Endothelial cell of umbilical vein (primary cell): ENCODE results near the gene NOTCH1. TPM values are rescaled to one million over a fixed set of nuclear protein-coding genes. Genes with fewer than 3 reads are reported as not detected.

Experiments
- BruUV-seq: library from RNA; stranded (reverse); fragments of 400-500 nt; replicated peaks from 2 replicates; lab custom pipeline; 2021; lab: Mats Ljungman, UMichigan
- CTCF ChIA-PET: fragments of 300-600, 350-600 bp; sonication (Branson Sonifier 250); formaldehyde crosslinking; loops from one replicate; lab custom pipeline; 2021; ENCODE audit warnings: antibody characterized with exemption, inconsistent platforms; lab: Charles Lee
- POLR2A ChIA-PET: fragments of 300-600, 350-600 bp; sonication (Branson Sonifier 250); formaldehyde crosslinking; loops from one replicate; lab custom pipeline; 2021; ENCODE audit warnings: antibody characterized with exemption, inconsistent platforms; lab: Charles Lee
- DNase-seq: peaks from one replicate; pipeline ENCODE4 v3.0.0-alpha.2; 2011; ENCODE audit warnings: low read depth, low spot score
- FAIRE-seq: peaks from 2 replicates; lab custom pipeline; 2011; peaks lifted over from hg19 to GRCh38; lab: Jason Lieb, UNC
- H2AFZ ChIP-seq: 2 replicates; pipeline ENCODE4 v1.6.0; 2012; ENCODE audit warnings: low read depth, low read length, control low read depth, inconsistent platforms
- H3K27ac ChIP-seq: 2 replicates; pipeline ENCODE4 v1.5.1; 2011; ENCODE audit warnings: low read depth, mild to moderate bottlenecking, control low read depth, low read length, moderate library complexity; ENCODE audit not compliant: insufficient read depth
- H3K27me3 ChIP-seq, 2 experiments: 2 replicates each; pipeline versions ENCODE4 v1.6.0 to v1.6.1; 2011; ENCODE audit warnings: low read length in 2 of 2, mixed read lengths in 1 of 2; ENCODE audit not compliant: control insufficient read depth in 2 of 2, insufficient read depth in 2 of 2
- H3K36me3 ChIP-seq, 2 experiments: 2 replicates in 1 of 2; 3 replicates in 1 of 2; pipeline ENCODE4 v1.5.1; 2011; ENCODE audit warnings: low read length in 2 of 2, mild to moderate bottlenecking in 1 of 2, moderate library complexity in 1 of 2; ENCODE audit not compliant: control insufficient read depth in 2 of 2, insufficient read depth in 2 of 2; ENCODE audit errors: extremely low read depth in 1 of 2
- H3K4me1 ChIP-seq: 3 replicates; pipeline ENCODE4 v1.5.1; 2011; ENCODE audit warnings: mild to moderate bottlenecking, low read length; ENCODE audit not compliant: control insufficient read depth, insufficient read depth; ENCODE audit errors: extremely low read depth
- H3K4me2 ChIP-seq: 2 replicates; pipeline ENCODE4 v1.6.1; 2011; ENCODE audit warnings: low read length, control low read depth, mixed read lengths; ENCODE audit not compliant: insufficient read depth
- H3K4me3 ChIP-seq, 3 experiments: fragments of 200-600 bp in 1 of 3; sonication (generic), shearing (Covaris generic) in 1 of 3; replicated peaks in 1 of 3; 2 replicates each; pipeline ENCODE4 v1.5.1; 2011 to 2016; ENCODE audit warnings: control low read depth in 3 of 3, low read length in 3 of 3, mild to moderate bottlenecking in 2 of 3, inconsistent platforms in 1 of 3, low read depth in 1 of 3, moderate library complexity in 1 of 3; ENCODE audit not compliant: insufficient read depth in 1 of 3
- H3K79me2 ChIP-seq: 2 replicates; pipeline ENCODE4 v1.6.0; 2012; ENCODE audit warnings: low read length, inconsistent platforms; ENCODE audit not compliant: control insufficient read depth, insufficient read depth
- H3K9ac ChIP-seq: replicated peaks from 2 replicates; pipeline ENCODE3; 2011; ENCODE audit warnings: low read length, control low read depth; ENCODE audit not compliant: insufficient read depth; ENCODE audit errors: extremely low read depth
- H3K9me1 ChIP-seq: replicated peaks from 3 replicates; pipeline ENCODE4 v1.6.0; 2011; ENCODE audit warnings: mild to moderate bottlenecking, low read length; ENCODE audit not compliant: control insufficient read depth, insufficient read depth; ENCODE audit errors: extremely low read depth
- H3K9me3 ChIP-seq: replicated peaks from 2 replicates; pipeline ENCODE4 v1.5.1; 2012; ENCODE audit warnings: low read length, inconsistent platforms; ENCODE audit not compliant: control insufficient read depth, insufficient read depth
- H4K20me1 ChIP-seq: replicated peaks from 2 replicates; pipeline ENCODE3; 2011; ENCODE audit warnings: mild to moderate bottlenecking, low read length; ENCODE audit not compliant: control insufficient read depth, insufficient read depth; ENCODE audit errors: extremely low read depth
- EZH2 ChIP-seq: IDR thresholded peaks from 2 replicates; pipeline ENCODE4 v1.6.1; 2012; ENCODE audit warnings: borderline replicate concordance, low read depth, mild to moderate bottlenecking, moderate library complexity, low read length, inconsistent platforms; ENCODE audit not compliant: severe bottlenecking
- FOS ChIP-seq: IDR thresholded peaks from 2 replicates; pipeline ENCODE4 v1.6.1; 2011; ENCODE audit warnings: mild to moderate bottlenecking, low read length, moderate library complexity, borderline replicate concordance; ENCODE audit not compliant: insufficient read depth
- GATA2 ChIP-seq: IDR thresholded peaks from 2 replicates; pipeline ENCODE4 v1.7.0; 2011; ENCODE audit warnings: low read depth, mild to moderate bottlenecking, moderate library complexity, mixed read lengths, low read length; ENCODE audit not compliant: insufficient read length, insufficient read depth
- JUN ChIP-seq: IDR thresholded peaks from 2 replicates; pipeline ENCODE4 v1.6.1; 2011; ENCODE audit warnings: borderline replicate concordance, low read depth; ENCODE audit not compliant: insufficient read length, insufficient read depth
- MYC ChIP-seq: IDR thresholded peaks from one replicate; pipeline ENCODE4 v1.6.1; 2011; ENCODE audit warnings: mild to moderate bottlenecking, low read depth, low read length
- POLR2A ChIP-seq: IDR thresholded peaks from 2 replicates; pipeline ENCODE4 v1.6.1; 2012; ENCODE audit warnings: low read depth, mild to moderate bottlenecking, control low read depth, low read length
- POLR2AphosphoS5 ChIP-seq: IDR thresholded peaks from 2 replicates; pipeline ENCODE4 v1.6.1; 2012; ENCODE audit warnings: low read depth, mild to moderate bottlenecking, control low read depth, low read length, moderate library complexity; ENCODE audit not compliant: insufficient read depth
- dilution Hi-C: fragments of 300-500 bp; cut with MboI; formaldehyde crosslinking; loops from one replicate; pipeline ENCODE4 v1.15.0; 2019; ENCODE audit warnings: low sequenced_read_pairs; ENCODE audit not compliant: extremely low pct_ligation_motif_present
- intact Hi-C: fragments of 100-400 bp; cut with micrococcal nuclease; formaldehyde crosslinking; loops from one replicate; pipeline ENCODE4 v1.10.0; 2022
- polyA plus RNA-seq, 4 experiments: library from polyadenylated mRNA; depleted of rRNA in 3 of 4; stranded (reverse) in 3 of 4; unstranded in 1 of 4; fragments of >200 nt; gene quantifications; 2 replicates each; pipeline versions ENCODE4 v1.2.1 to v1.2.3, GENCODE V29; 2011 to 2012; ENCODE audit warnings: missing spikeins in 1 of 4
- total RNA-seq: library from RNA; stranded (reverse); gene quantifications from 2 replicates; pipeline ENCODE4 v1.2.3, GENCODE V29; 2021
- TF ChIP-seq, protein P1 (sequence below), 2 donors: IDR thresholded peaks; 1 replicate in 1 of 2; 2 replicates in 1 of 2; pipeline ENCODE4 v1.5.1; 2011; ENCODE audit warnings: low read length in 2 of 2, mild to moderate bottlenecking in 2 of 2, moderate library complexity in 2 of 2, control low read depth in 1 of 2, inconsistent platforms in 1 of 2, low read depth in 1 of 2; ENCODE audit not compliant: insufficient read depth in 1 of 2; ENCODE audit errors: extremely low read depth in 1 of 2
- TF ChIP-seq, protein P2 (sequence below): IDR thresholded peaks from 2 replicates; pipeline ENCODE4 v1.6.1; 2011; ENCODE audit not compliant: insufficient read depth, insufficient read length

NOTCH1 gene
- total and polyA plus RNA-seq, 2 donors (not counting 3 experiments of a cell fraction or from before 2014, with no cell fraction given) = 31.7 to 153 TPM

GRCh38 chr9:136554870-136555269 is 9.0 kb upstream of the NOTCH1 start:
- no peak overlapping the region for H3K9ac ChIP-seq
- DNase-seq = no peak
- H3K4me1 ChIP-seq = peaks cover 9% of the 10 kb centered on the region
- no peaks in the 10 kb centered on the region for H3K27me3 ChIP-seq
- no peaks in the 10 kb centered on the region for H3K36me3 ChIP-seq
- H2AFZ ChIP-seq = no peak overlapping the region
- ChIA-PET CTCF (no interaction called here), POLR2A (no interaction called here)
- no peak overlapping the region for H3K4me2 ChIP-seq
- H3K9me3 ChIP-seq = no peaks in the 10 kb centered on the region
- no TSS peak for BruUV-seq
- H4K20me1 ChIP-seq = no peaks in the 10 kb centered on the region
- no peak for TF ChIP-seq GATA2
- TF ChIP-seq, protein P1, sequence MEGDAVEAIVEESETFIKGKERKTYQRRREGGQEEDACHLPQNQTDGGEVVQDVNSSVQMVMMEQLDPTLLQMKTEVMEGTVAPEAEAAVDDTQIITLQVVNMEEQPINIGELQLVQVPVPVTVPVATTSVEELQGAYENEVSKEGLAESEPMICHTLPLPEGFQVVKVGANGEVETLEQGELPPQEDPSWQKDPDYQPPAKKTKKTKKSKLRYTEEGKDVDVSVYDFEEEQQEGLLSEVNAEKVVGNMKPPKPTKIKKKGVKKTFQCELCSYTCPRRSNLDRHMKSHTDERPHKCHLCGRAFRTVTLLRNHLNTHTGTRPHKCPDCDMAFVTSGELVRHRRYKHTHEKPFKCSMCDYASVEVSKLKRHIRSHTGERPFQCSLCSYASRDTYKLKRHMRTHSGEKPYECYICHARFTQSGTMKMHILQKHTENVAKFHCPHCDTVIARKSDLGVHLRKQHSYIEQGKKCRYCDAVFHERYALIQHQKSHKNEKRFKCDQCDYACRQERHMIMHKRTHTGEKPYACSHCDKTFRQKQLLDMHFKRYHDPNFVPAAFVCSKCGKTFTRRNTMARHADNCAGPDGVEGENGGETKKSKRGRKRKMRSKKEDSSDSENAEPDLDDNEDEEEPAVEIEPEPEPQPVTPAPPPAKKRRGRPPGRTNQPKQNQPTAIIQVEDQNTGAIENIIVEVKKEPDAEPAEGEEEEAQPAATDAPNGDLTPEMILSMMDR (IDR thresholded peaks at IDR 0.05; ENCODE audit: extremely low read depth in 1 of 2, insufficient read depth in 1 of 2, low read depth in 1 of 2, low read length in 2 of 2) = no peak
- no peak for TF ChIP-seq POLR2AphosphoS5
- TF ChIP-seq POLR2A = no peak
- TF ChIP-seq FOS = no peak
- TF ChIP-seq JUN = no peak
- TF ChIP-seq EZH2 = no peak
- TF ChIP-seq, protein P2, sequence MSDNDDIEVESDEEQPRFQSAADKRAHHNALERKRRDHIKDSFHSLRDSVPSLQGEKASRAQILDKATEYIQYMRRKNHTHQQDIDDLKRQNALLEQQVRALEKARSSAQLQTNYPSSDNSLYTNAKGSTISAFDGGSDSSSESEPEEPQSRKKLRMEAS = no peak
- TF ChIP-seq MYC = no peak
- dilution Hi-C loops = loop anchor here (10.0 kb wide), 1 partner anchor 70 kb away; the partner anchor contains the start of gene SEC16A
- H3K27ac ChIP-seq = no peak overlapping the region
- H3K79me2 ChIP-seq = no peaks in the 10 kb centered on the region
- H3K4me3 ChIP-seq = no peak overlapping the region
- H3K9me1 ChIP-seq = no peaks in the 10 kb centered on the region
- intact Hi-C loops = no loop called here
- no peak for FAIRE-seq
